GM19240 (cell line): Measurements from ENCODE around the gene SLC9A9.

ENCODE experiments used
- DNase-seq: peaks from one replicate; pipeline ENCODE4 v3.0.0; 2011; ENCODE audit warnings: low spot score; ENCODE audit not compliant: insufficient read length

Gene SLC9A9

DNA sequence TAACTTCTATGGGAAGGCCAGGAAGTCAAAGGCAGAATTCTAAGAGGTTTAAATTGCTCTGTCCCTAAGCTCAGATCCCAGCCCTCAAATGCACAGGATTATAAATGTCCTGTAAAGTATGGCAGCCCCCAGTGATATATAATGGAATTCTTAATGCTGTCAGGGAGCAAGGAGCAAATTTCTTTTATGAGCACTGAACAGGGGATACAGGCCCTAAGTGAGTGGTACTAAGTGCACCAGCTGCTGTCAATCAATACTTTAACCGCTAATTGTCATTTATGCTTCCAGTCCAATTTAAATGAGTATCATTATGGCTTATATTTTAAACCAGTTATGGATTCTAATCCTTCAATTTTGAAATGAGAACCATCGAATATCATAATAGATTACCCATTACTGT is 4.7 kb downstream of the SLC9A9 start:
- DNase-seq: no peak

DNA sequence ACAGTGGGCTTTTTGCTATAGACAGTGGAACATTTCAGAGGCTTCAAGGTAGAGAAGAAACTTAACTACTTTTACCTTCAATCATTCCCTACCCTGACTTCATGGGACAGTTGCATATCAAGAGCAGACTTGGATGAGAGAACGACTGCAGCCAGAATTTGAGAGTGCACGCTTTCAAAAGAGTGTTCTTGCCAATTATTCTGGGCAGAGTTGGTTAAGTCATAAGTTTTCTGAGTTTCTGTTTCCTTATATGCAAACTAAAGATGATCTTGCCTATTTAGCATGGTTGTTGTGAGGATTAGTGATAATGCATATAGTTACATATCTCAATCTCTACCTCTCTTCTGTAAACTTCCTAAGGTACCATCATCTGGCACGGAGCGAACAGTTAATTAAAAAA is 7.6 kb downstream of the SLC9A9 start:
- no peak for DNase-seq

DNA sequence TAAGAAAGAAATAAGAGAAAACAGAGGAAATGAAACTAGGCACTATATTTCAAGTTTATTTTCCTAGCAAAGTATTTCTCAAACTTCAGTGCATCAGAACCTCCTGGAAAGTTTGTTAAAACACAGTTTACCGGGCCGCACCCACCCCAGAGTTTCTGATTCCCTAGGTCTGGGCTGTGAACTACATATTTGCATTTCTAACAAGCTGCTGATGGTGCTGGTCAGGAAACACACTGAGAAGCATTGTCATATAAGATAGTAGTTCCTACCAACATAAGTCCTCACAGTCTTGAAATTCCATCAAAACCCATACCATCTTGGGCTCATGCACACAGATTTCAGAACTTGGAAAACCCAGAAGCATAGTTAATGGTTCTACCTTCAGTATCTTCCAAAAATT is 8.3 kb downstream of the SLC9A9 start:
- DNase-seq: no peak

DNA sequence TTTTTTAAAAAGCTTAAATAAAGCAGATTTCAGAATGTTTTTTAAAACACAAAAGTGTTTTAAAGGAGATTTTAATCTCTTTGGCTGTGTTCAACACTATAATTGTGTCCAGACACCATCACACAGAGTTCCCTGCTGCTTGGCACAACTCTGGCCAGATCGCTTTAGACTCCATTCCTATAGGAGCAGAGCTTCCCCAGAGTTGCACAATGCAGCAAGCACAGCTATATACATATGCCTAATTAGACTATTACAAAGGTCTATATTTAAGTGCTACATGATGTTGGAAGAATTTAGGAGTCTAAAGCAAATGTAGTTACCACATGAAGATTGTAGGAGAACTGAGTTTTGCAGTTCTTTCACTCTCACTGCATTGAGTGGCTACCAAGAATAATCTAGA is 11.2 kb downstream of the SLC9A9 start:
- no peak for DNase-seq

DNA sequence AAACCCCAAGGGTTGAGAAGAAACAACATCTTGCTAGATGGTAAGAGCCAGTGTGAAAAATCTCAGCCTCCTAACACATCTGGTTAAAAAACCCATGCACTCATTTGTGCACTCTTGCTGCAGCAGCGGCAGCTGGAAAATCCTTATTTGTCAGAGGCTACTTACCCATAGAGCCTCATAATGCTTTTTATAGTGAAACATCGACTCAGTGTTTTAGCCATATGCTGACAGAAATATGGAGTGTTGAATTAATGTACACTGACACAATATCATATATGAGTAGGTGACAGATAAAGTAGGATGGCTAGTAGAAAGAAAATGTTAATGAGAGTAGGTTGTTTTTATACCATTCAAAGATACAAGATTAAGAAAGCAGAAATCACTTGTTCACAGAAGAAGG is 13.0 kb downstream of the SLC9A9 start:
- DNase-seq: no peak

DNA sequence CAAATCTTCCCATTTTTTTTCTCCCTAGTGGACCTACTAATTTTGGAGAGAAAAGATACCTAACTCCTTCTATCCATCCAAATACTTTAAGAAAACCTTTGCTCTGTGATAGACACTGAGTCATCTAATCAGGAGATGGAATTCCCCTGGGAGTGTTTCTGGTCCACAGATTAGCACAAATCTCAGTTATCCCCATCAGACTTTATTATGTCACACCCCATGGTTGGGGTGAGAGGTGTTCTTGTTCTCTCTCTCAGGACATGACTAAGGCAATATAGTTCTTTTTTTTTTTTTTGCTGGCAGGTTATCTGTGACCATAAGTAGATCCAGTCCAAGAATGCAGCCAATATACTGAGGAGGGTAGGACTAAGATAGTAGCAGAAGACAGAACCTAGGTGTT is 15.8 kb downstream of the SLC9A9 start:
- DNase-seq: no peak

DNA sequence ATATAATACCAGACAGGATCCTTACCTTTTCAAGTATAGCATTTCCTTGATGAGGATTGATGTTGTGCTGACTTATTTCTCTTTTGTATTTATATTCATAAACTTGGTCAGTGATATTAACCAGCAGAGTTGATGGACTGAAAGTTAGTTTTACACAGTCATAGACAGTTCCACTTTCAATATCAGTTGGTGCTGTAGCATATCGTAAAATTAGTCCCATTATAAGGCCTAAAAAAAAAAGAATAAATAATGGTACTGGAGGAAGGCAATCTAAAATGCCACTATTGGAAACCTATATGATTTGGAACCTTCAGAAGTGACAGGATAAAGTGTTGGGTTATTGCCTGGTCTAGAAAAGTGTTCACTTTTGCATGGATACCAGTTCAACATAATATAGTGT is 16.3 kb downstream of the SLC9A9 start:
- DNase-seq: no peak

DNA sequence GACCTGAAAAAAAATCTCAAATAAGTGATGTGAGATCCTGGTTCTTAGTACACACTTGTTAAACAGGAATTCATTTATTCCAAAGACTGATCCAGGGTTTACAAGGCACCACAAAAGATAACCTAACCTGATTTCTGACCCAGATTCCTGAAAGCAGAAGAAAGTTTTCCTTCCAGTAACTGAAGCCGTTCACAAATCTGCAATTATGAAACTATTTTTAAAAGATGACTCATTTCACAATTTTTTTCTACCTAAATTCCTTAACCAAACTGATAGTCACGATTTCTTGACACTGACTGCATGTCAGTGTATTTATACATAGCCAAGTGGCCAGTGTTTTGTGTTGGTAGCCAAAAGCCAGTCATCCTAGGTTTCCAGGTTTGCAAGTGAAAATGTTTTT is 17.1 kb downstream of the SLC9A9 start:
- no peak for DNase-seq

DNA sequence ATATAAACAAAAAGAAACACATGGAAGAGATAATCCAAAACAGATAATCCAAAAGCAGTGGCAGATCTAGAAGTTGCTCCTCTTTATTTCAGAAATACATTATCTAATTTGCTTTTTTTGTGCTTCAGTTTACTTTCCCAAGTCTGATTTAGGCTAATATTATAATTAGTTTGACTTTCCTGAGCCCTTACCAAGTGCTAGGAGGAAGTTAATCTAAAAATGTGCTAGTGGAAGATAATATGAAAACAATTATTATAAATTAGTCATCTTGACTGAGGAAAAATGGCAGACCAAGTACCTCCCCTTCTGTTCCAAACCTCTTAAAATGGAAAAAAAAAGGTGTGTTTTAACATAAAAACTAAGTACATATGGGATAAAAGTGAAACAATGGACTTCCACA is 17.5 kb downstream of the SLC9A9 start:
- no peak for DNase-seq

DNA sequence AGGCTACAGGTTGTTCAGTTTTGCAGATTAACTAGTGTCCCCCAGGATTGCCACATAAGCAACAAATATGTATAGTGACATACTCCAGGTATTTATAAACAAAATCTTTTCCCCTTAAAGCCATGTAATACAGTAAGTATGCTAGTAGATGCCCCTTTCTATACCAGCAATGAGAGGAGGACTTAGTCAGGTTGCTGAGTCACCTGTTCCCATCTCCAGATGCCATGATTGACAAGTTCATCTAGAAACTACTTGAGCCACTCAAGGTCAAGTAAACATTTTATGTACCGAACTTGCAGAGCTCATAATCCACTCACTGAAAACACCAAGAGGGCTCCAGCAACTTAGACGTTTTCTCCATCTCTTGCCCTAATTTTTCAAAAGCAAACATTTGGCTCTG is 18.2 kb downstream of the SLC9A9 start:
- no peak for DNase-seq

DNA sequence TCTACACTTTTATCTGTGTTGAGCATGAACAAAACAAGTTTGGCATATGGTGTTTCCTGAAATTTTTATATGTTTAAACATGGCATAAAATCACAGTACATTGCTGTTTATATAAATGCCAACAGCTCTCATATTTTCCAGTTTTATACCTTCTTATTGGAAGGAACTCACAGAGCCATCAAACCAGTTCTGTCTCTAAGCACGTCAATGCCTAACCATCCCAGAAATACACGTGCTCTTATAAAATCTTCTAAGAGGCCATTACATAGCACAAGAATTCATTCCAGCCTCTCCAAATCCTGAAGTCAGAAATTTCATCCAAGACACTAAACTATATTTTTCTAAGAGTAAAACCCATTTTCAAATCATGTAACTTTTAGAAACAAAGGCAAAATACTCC is 20.8 kb downstream of the SLC9A9 start:
- DNase-seq: no peak

DNA sequence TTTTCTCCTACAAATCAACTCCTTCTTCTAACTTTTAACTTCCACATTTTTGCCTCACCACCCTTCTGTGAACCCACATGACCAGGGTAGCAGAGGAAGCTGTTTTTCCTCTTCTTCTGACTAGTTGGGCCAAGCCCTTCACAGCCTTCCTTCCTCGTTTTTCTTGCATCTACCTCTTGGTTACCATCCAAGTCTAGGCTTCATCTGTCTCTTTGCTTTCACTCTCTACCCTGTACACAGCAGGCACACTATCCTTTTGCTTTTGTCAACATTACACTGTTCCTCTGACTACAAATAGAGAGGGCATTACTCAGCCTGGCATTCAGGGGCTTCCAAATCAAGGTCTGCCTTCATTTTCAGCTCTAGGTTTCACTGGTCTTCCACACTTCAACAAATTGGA is 22.0 kb downstream of the SLC9A9 start:
- DNase-seq: no peak

DNA sequence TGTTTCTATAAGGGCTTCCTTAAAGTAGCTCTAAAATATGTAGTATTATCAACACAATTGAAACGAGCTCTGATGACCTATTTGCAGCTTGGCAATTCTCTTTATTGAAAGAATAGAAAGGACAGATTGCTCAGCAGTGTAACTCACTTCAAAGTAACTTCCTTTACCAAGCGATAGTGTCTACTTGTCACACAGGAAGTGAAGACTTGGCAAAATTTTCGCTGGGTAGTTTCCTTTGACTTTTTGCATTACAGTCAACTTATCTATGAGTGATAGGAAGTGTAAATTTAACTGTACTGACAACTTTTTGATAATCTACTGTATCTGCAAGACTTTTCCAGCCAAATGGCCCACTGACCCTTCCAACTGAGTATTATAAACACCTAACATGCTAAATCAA is 22.8 kb downstream of the SLC9A9 start:
- DNase-seq: no peak

DNA sequence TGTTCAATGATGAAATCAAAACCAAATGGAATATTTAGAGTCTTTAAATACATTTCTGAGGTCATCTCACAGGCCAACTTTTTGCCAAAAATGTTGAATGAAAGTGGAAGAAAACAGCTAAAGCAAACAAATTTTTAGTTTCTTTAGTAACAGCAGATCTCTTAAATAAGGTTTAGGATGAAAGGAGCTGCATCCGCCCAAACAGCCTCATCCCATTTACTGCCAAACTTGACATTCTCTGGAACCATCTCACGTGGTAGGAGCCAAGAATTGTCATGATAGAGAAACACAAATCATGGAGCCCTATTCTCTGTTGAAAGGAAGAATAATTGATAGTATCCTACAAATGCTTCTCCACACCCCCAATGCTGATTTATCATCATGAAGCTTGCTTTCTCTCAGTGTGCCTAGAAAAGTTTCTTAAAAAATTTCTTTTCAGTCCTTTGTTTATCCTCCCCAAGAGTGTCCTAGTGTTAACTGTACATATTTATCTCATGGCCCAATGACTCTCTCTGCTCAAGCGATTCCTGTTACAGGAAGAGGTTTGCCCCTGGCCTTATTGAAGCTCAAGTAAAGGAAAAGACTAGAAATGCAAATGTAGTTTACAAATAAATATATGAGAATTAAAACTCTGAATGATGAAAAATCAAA is 23.4 kb downstream of the SLC9A9 start:
- DNase-seq: no peak

DNA sequence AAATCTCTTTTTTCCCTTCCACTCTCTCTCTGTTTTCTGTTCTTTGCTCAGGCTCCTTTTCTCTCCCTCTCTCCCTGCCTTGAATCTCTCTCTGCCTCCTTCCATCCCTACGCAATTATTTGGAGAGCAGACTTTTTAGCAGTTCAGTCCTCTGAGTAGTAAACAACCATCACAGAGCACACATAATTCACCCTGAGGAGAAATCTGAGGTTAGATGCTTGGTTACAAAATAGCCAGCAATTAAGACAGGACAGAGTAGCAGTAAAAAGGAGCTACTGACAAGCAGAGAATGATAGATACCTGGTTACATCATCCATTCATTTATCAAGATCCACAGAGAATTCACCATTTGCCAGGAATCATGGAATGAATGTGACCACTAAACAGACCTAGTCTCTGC is 25.5 kb downstream of the SLC9A9 start:
- DNase-seq: no peak

DNA sequence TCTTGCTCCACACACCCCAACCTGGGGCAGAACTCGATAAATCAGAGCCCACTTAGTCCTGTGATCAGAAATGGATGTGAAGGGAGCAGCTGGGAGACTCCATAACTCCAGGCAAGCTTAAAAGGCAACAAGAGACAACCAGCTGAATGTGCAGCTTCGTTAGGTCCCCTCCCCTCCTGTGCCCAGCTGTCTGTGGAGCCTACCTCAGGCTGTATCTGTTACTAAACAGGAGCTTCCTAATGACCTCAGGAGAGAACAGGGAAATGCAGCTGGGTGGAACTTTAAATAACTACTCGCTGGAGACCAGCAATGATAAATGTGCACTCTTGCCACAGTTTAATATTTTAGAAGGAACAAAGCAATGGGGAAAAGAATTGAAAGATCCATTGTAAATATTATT is 25.9 kb downstream of the SLC9A9 start:
- no peak for DNase-seq

DNA sequence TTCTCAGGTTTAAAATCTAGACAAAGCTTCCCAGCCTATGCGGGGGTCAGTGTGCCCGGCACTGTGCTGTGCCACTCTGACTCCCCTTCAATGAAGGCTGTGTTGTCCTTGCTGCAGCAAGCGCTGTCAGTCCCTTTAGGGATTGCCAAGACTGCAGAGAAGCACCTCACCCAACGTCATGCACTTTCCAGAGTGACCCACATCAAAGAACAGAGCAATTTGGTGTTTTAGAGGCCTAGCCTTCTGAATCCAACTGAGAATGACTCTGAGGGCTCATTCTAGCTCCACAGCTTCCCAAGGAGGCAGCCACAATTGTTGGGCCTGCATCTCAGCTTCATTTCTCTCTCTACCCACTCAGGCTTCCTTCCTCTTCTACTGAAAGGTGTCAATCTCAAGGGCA is 26.4 kb downstream of the SLC9A9 start:
- no peak for DNase-seq

DNA sequence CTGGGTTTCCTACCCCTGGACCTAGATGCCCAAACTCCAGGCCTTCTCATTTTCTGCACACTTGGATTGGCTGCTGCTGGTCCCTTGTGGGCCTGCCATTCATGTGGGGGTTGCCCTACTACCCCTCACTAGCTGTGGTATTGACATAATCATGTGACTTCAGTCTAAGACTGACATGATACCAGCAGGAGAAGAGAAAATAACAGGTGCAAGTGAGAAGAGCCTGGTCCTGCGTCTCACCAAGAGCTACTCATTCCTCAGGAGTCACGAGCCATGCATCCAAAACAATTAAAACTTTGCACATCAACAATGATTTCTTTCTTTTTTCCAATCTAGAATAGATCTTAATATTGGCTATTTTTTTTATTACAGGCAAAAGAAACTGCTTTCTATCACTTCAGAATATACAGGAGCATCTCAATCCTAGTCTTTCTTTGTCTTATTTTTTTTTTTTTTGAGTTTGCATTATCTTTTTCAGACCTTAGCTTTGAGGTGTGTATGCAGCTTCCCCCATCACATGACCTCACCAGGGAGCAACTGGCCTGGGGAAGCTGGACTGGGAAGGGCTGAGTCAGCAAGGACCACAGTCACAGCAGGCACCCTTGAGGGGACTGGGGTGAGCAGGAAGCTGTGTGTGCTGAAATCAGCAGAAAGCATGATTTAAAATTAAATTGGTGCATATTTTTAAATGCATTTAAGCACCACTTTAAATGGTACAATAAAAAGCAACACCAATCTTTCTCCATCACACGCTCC is 27.6 kb downstream of the SLC9A9 start:
- no peak for DNase-seq

DNA sequence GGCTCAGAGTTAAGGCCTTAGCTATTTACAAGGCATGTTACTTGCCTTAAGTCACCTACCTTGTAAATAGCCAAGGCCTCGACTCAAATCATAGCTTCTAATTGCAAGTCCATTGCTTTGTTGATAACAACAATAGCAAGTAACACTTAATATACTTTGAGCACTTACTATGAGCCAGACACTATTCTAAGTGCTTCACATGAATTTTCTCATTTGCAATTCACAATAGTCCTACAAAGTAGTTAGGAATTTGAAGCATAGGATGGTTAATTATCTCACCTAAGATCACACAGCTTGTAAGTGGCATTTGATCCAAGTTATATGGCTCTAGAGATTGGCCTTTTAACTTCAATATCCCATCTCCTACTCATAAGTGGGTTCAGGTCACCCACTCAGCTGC is 28.4 kb downstream of the SLC9A9 start:
- DNase-seq: no peak

DNA sequence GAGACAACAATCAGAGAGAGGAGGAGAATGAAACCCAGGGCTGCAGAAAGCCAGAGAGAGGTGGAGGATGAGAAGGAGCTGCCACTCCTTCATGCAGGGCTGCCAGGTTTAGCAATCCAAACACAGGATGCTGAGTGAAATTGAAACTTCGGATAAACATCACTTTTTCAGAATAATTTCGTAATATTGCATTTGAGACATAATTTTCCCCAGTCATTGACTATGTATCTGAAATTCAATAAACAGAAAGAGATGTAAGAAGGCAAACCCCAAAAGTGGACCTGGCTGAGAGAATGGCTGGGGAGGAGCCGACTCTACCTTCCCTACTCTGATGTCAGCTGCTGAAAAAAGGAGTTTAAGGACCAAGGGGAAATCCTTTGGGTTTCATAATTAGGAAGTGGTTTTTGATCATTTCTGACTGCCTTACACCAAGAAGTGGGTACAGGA is 33.8 kb downstream of the SLC9A9 start:
- no peak for DNase-seq

DNA sequence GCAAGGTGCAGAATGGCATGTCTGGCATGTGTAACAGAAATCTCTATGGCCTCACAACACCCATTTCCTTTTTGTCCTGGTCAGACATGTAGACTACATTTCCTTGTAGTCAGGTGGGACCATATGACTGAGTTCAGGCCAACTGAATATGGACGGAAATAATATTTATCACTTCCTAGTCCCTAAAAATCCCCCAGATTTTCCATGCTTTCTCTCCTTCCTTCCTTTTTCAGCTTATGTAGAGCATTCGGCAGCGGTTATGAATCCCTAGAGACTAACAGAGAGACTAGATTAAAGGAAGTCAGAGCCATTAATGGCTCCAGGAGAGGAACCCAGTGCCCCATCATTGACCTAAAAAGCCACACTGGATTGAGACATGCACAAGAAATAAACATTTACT is 35.8 kb downstream of the SLC9A9 start:
- no peak for DNase-seq

DNA sequence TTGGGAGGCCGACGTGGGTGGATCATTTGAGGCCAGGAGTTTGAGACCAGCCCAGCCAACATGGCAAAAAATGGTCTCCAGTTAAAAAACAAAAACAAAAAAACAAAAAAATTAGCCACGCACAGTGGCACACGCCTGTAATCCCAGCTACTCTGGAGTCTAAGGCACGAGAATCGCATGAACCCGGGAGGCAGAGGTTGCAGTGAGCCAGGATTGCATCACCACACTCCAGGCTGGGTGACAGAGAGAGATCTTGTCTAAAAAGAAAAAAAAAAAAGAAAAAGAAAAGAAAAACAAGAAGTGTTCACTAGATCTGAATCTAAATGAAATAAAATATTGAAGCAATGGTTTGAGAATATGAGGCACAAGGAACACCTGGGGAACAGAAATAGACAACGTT is 36.7 kb downstream of the SLC9A9 start:
- DNase-seq: no peak

DNA sequence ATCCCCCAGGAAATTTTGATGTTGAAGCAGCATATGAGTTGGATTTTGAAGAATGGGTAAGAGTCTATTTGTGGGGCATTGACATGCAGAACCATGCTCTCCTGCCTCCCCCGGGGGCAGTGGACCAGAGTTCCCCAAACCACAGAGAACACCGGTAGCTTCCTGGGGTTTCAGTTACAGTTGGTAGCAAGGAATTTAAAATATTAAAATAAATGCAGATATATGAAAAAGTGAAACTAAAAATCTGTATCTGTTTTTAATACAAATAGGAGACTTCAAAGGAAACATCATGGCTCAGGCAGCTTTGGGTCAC is 37.4 kb downstream of the SLC9A9 start:
- no peak for DNase-seq
